Tibial artery (tissue), 4 donors: ENCODE measurements around the gene FOSL1.
A peak's percentile ranks its signal among the peaks of the same experiment; 100 is the strongest.

Source experiments
- DNase-seq, 2 donors: peaks; one replicate each; pipeline ENCODE4 v3.0.0-alpha.2; 2019
- H3K27ac ChIP-seq, 2 donors: fragments of 200-600 bp; sonication (generic) in 1 of 2; 1 replicate in 1 of 2; 2 replicates in 1 of 2; pipeline ENCODE4 v1.5.1; 2018 to 2019; ENCODE audit warnings: mild to moderate bottlenecking in 1 of 2
- H3K27me3 ChIP-seq, 2 donors: fragments of 200-600 bp; sonication (generic) in 1 of 2; one replicate each; pipeline versions ENCODE4 v1.5.1 to v1.6.0; 2016 to 2019
- H3K36me3 ChIP-seq, 3 donors: fragments of 200-600 bp; sonication (generic) in 2 of 3; one replicate each; pipeline ENCODE4 v1.5.1; 2016 to 2019; ENCODE audit warnings: mild to moderate bottlenecking in 2 of 3
- H3K4me1 ChIP-seq, 4 donors: fragments of 200-600 bp; sonication (generic) in 2 of 4; 1 replicate in 3 of 4; 2 replicates in 1 of 4; pipeline ENCODE4 v1.5.1; 2016 to 2019
- H3K4me3 ChIP-seq, 2 donors: fragments of 200-600 bp; sonication (generic) in 1 of 2; 1 replicate in 1 of 2; 2 replicates in 1 of 2; pipeline ENCODE4 v1.5.1; 2018 to 2019; ENCODE audit warnings: mild to moderate bottlenecking in 2 of 2
- H3K9me3 ChIP-seq, 3 donors: fragments of 200-600 bp; sonication (generic) in 1 of 3; one replicate each; pipeline ENCODE4 v1.5.1; 2016 to 2019
- intact Hi-C: fragments of 100-400 bp; cut with DNase I; formaldehyde crosslinking; loops from one replicate; pipeline ENCODE4 v1.15.0; 2023; ENCODE audit warnings: low total_unique reads
- TF ChIP-seq, protein P1 (sequence below), 2 experiments: fragments of 200-600 bp in 1 of 2; fragments of 450-650 bp in 1 of 2; IDR thresholded peaks; one replicate each; pipeline ENCODE4 v1.5.1; 2017 to 2019; ENCODE audit warnings: antibody characterized with exemption in 2 of 2, mild to moderate bottlenecking in 1 of 2, moderate library complexity in 1 of 2

FOSL1 gene

DNA sequence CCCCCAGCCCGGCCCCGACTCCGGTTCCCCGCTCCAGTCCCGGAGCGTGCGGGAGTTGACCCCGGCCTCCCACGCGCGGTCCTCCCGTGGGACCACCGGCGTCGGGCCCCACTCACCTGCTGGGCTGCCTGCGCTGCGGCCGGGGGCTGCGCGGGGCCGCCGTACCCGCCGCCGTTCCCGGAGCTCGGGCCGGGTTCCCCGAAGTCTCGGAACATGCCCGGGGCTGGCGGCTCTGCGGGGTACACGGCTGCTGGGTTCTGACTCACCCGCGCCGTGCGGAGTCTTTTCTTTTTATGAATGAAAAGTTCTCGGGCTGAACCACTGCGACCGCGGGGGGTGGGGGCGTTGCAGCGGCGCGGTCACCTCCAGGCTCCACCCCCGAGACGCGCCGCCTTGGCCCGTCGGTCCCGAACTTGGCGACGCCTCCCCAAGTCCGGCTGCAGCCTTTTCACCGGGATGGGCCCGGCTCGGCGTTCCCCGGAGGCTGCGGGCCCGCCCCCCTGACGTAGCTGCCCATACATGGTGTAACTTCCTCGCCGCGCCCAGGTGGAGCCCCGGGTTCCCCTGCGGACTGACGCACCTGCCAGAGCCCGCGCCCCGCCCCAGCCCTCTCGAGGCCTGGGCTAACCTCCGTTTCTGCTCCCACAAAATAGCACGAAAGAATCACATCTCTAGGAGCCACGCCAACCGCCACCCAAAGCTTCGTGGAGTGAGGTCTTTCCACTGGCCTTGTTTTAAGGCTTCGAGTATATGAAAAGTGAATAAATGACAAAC lies at the start of gene FOSL1:
FOSL1 (minus strand) TSS at position 264 of the 774 bp plus-strand sequence; CDS start at position 215, 49 bp downstream.
- no peaks in the 10 kb centered on the region for H3K36me3 ChIP-seq
- peak within 1 kb of the TSS; percentile 63 to 76 for H3K27ac ChIP-seq
- H3K9me3 ChIP-seq = no peaks in the 10 kb centered on the region
- TF ChIP-seq, protein P1, sequence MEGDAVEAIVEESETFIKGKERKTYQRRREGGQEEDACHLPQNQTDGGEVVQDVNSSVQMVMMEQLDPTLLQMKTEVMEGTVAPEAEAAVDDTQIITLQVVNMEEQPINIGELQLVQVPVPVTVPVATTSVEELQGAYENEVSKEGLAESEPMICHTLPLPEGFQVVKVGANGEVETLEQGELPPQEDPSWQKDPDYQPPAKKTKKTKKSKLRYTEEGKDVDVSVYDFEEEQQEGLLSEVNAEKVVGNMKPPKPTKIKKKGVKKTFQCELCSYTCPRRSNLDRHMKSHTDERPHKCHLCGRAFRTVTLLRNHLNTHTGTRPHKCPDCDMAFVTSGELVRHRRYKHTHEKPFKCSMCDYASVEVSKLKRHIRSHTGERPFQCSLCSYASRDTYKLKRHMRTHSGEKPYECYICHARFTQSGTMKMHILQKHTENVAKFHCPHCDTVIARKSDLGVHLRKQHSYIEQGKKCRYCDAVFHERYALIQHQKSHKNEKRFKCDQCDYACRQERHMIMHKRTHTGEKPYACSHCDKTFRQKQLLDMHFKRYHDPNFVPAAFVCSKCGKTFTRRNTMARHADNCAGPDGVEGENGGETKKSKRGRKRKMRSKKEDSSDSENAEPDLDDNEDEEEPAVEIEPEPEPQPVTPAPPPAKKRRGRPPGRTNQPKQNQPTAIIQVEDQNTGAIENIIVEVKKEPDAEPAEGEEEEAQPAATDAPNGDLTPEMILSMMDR (IDR thresholded peaks at IDR 0.05) = no peak
- H3K4me3 ChIP-seq = peak within 1 kb of the TSS; percentile 63
- no peaks in the 10 kb centered on the region for H3K27me3 ChIP-seq
- intact Hi-C loops = no loop called here
- H3K4me1 ChIP-seq = peaks cover 0 to 19% (median 15%) of the 10 kb centered on the region in 4 donors
- DNase-seq = peak; percentile 84 to 95

DNA sequence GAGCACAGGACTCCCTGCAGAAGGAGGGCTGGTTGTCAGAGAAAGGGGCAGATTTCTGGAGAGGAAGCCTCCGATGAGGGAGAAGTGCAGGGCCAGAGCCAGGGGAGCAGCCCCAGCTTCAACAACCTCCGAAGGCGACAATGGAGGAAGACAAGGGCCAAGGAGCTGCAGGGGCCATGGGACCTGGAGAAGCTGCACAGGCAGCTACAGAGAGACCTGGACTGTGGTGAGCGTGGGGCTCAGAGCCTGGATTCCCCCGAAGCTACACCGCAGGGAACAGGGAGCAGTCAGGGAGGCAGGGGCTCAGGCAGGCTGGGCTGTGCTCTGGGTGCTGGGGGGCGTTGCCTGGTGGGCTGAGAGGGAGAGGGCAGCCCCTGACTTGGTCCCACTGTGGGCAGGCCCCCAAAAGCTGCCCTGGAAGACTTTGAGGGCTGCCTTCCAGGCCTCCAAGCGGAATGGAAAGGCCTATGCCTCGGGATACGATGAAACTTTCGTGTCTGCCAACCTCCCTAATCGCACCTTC lies 47.5 kb upstream of the FOSL1 start:
- Histone ChIP-seq H3K36me3 (no peaks in the 10 kb centered on the region), H3K27ac (no peak overlapping the region), H3K4me1 (no peaks in the 10 kb centered on the region), H3K9me3 (no peaks in the 10 kb centered on the region), H3K4me3 (no peak overlapping the region), H3K27me3 (peaks cover 0 to 12% of the 10 kb centered on the region in 2 donors)
- DNase-seq = no peak
- TF ChIP-seq, protein P1 (IDR thresholded peaks at IDR 0.05) = no peak
- intact Hi-C loops = no loop called here

DNA sequence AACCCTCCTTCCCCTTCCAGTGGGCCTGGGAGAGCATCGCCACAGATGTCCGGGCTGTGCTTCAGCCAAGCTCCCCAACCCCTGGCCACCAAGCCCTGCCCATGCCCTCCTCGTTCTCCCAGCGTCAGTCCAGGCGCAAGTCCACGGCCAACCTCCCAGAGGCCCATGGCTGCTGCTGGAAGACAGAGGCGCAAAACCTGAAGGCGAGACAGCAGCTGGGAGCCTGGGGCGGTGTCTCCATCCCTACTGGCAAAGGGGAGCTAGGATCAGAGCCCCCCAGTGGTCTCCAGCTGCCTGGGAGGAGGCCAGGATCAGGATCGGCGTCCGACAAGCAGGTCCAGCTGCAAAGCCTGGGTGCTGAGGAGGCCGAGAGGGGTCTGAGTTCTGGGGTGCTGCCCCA lies 46.9 kb upstream of the FOSL1 start:
- DNase-seq = no peak
- no peaks in the 10 kb centered on the region for H3K4me1 ChIP-seq
- H3K27me3 ChIP-seq = peaks cover 0 to 12% of the 10 kb centered on the region in 2 donors
- TF ChIP-seq, protein P1 (IDR thresholded peaks at IDR 0.05) = no peak
- no peaks in the 10 kb centered on the region for H3K9me3 ChIP-seq
- no peaks in the 10 kb centered on the region for H3K36me3 ChIP-seq
- no peak overlapping the region for H3K4me3 ChIP-seq
- intact Hi-C loops = no loop called here
- no peak overlapping the region for H3K27ac ChIP-seq

DNA sequence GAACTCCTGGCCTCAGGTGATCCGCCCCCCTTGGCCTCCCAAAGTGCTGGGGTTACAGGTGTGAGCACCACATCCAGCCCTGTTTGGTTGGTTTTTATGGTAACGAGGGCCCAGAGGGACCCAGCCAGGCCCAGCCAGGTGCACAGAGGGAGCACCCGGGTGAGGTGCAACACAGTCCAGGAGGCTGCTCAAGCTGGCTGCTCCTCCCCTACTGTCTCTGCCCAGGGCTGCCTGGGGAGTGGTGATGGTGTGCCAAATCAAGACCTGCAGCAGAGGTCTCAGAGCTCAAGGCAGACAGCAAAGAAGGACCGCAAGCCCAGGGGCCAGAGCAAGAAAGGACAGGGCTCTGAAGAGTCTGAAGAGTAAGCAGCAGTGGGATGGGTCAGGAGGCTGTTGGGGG lies 46.5 kb upstream of the FOSL1 start:
- TF ChIP-seq, protein P1 (IDR thresholded peaks at IDR 0.05) = no peak
- no peaks in the 10 kb centered on the region for H3K9me3 ChIP-seq
- intact Hi-C loops = no loop called here
- H3K27ac ChIP-seq = no peak overlapping the region
- no peaks in the 10 kb centered on the region for H3K36me3 ChIP-seq
- H3K27me3 ChIP-seq = peaks cover 0 to 12% of the 10 kb centered on the region in 2 donors
- no peak overlapping the region for H3K4me3 ChIP-seq
- no peak for DNase-seq
- no peaks in the 10 kb centered on the region for H3K4me1 ChIP-seq

DNA sequence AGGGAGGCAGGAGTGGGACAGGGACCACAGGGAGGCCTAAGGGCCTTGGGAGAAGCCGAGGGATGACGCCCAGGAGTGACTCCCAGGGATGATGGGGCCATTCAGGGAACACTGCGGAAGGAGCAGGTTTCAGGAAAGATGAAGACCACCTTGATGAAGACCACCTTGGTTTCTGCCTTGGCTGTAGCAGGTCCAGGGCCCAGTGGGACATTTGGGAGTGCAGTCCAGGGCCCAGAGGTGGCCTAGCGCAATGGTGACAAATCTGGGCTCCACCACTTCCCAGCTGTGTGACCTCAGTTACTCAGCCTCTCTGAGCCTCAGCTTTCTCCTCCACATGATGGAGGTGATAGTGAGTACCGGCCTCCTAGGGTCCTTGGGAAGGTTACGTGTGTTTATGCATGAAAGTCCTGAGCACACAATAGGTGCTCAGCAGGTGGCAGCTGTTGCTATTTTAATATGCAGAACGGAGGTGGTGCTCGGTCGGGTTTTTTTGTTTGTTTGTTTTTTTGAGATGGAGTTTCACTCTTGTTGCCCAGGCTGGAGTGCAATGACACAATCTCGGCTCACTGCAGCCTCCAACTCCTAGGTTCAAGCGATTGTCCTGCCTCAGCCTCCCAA lies 45.9 kb upstream of the FOSL1 start:
- Histone ChIP-seq H3K27me3 (peaks cover 0 to 12% of the 10 kb centered on the region in 2 donors), H3K9me3 (no peaks in the 10 kb centered on the region), H3K4me1 (no peaks in the 10 kb centered on the region), H3K36me3 (no peaks in the 10 kb centered on the region), H3K4me3 (no peak overlapping the region), H3K27ac (no peak overlapping the region)
- intact Hi-C loops = no loop called here
- no peak for DNase-seq
- TF ChIP-seq, protein P1 (IDR thresholded peaks at IDR 0.05) = no peak
